ENCODE results near the gene CD151. TPM values are rescaled to one million over a fixed set of nuclear protein-coding genes. Genes with fewer than 3 reads are reported as not detected.

Gene CD151
- total RNA-seq, 4 donors from 2014 or later, result 328 to 675 (median 614) TPM

- ATAC-seq (ENCODE audit: low FRiP score), result no peak
Observed at GRCh38 chr11:866481-866880, 33.7 kb downstream of the CD151 start.

GRCh38 chr11:867856-868358 lies 35.2 kb downstream of the CD151 start:
- no peak for DNase-seq (ENCODE audit: low spot score)
- ATAC-seq (ENCODE audit: low FRiP score), result no peak
- no peak for TF ChIP-seq CTCF (IDR thresholded peaks at IDR 0.05)

More at GRCh38 chr11:866481-866880, 33.7 kb downstream of the CD151 start:
- no peak for DNase-seq (ENCODE audit: low spot score)
- TF ChIP-seq CTCF (IDR thresholded peaks at IDR 0.05), result no peak

GRCh38 chr11:868394-868793 lies 35.6 kb downstream of the CD151 start:
- ATAC-seq (ENCODE audit: low FRiP score) (no peak), DNase-seq (ENCODE audit: low spot score) (no peak)
- no peak for TF ChIP-seq CTCF (IDR thresholded peaks at IDR 0.05)

GRCh38 chr11:868802-869201 lies 36.0 kb downstream of the CD151 start:
- no peak for ATAC-seq (ENCODE audit: low FRiP score)
- DNase-seq (ENCODE audit: low spot score), result no peak

GRCh38 chr11:869399-870126 lies 36.8 kb downstream of the CD151 start:
- TF ChIP-seq CTCF (IDR thresholded peaks at IDR 0.05), result no peak
- no peak for DNase-seq (ENCODE audit: low spot score)
- ATAC-seq (ENCODE audit: low FRiP score), result no peak

More at GRCh38 chr11:868802-869201, 36.0 kb downstream of the CD151 start:
- TF ChIP-seq CTCF (IDR thresholded peaks at IDR 0.05), result no peak

- ATAC-seq (ENCODE audit: low FRiP score) (no peak), DNase-seq (ENCODE audit: low spot score) (no peak)
- TF ChIP-seq CTCF (IDR thresholded peaks at IDR 0.05), result no peak
Observed at GRCh38 chr11:870127-870413, 37.3 kb downstream of the CD151 start.

- ATAC-seq (ENCODE audit: low FRiP score) (no peak), DNase-seq (ENCODE audit: low spot score) (no peak)
- TF ChIP-seq CTCF (IDR thresholded peaks at IDR 0.05), result no peak
Observed at GRCh38 chr11:870418-870817, 37.7 kb downstream of the CD151 start.
